ENCODE data around the gene TNFRSF6B. TPM values are rescaled to one million over a fixed set of nuclear protein-coding genes. Genes with fewer than 3 reads are reported as not detected.
"Not testable (repeated sequence)": the region's sequence is repeated elsewhere in the genome, so short reads cannot be mapped to it uniquely, and the experiment has no call there.

The TNFRSF6B gene
- total RNA-seq, 1 donor from 2014 or later, result not detected

DNA sequence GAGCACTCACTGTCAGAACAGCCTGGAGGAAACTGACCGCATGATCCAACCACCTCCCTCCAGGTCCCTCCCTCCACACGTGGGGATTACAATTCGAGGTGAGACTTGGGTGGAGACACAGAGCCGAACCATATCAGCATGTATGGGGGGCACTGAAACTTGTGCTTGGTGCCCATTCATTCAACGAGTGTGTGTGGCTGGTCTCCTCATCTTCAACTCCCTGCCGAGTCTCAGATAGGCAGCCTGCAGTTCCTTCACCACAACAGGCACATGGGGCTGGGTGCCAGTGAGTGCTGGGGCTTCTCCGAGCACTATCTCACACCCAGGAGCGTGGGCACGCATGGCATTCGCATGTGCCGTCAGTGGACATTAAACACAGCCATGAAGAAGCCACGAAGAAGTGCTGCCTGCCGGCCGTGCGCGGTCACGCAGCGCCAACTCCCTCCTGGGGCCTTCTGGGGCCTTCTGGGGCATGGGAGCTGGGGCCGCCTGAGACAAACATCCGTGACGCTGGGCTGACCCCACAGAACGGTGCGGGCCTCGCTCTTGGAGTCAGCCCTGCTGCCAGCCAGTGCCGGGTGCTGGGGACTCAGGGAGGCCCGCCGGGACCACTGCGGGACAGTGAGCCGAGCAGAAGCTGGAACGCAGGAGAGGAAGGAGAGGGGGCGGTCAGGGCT lies 39.1 kb upstream of the TNFRSF6B start:
- TF ChIP-seq, protein P1, sequence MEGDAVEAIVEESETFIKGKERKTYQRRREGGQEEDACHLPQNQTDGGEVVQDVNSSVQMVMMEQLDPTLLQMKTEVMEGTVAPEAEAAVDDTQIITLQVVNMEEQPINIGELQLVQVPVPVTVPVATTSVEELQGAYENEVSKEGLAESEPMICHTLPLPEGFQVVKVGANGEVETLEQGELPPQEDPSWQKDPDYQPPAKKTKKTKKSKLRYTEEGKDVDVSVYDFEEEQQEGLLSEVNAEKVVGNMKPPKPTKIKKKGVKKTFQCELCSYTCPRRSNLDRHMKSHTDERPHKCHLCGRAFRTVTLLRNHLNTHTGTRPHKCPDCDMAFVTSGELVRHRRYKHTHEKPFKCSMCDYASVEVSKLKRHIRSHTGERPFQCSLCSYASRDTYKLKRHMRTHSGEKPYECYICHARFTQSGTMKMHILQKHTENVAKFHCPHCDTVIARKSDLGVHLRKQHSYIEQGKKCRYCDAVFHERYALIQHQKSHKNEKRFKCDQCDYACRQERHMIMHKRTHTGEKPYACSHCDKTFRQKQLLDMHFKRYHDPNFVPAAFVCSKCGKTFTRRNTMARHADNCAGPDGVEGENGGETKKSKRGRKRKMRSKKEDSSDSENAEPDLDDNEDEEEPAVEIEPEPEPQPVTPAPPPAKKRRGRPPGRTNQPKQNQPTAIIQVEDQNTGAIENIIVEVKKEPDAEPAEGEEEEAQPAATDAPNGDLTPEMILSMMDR (conservative IDR thresholded peaks at IDR 0.05), result no peak
- no peaks in the 10 kb centered on the region for H3K9me3 Mint-ChIP-seq
- no peak for DNase-seq (ENCODE audit: low read depth, low spot score)
- H3K27me3 Mint-ChIP-seq (ENCODE audit: low read depth), result no peaks in the 10 kb centered on the region
- peak overlapping the region; percentile 96 for H3K4me3 Mint-ChIP-seq
- H3K36me3 Mint-ChIP-seq (ENCODE audit: low read depth), result no peaks in the 10 kb centered on the region
- peaks cover 35% of the 10 kb centered on the region for H3K4me1 Mint-ChIP-seq
- peak overlapping the region; percentile 98 for H3K27ac Mint-ChIP-seq (ENCODE audit: unreplicated experiment)

DNA sequence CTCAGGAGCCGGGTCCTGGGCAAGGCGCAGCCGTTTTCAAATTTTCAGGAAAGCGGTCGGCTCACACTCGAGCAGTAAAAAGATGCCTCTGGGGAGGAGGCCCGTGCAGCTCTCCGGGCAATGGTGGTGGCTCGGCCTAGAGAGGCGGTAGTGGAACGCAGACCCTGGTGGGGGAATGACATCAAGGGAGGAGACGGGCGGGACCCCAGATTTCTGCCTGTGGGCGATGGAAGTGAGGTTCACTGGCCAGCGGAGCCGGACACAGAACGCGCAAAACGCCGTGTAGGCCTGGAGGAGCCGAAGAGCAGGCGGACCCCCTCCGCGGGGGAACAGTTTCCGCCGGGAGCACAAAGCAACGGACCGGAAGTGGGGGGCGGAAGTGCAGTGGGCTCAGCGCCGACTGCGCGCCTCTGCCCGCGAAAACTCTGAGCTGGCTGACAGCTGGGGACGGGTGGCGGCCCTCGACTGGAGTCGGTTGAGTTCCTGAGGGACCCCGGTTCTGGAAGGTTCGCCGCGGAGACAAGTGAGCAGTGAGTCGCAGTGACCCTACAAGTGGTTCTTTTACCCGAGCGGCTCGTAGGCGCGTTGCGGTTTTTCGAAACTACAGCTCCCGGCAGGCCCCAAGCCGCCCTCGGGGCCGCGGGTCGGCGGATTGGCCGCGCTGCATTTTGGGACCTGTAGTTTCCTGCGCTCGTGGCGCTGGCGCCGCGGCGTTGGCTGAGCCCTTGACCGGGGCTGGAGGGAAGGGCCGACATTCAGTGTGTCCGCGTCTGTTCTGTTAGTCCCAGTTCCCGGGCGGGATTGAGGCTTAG lies 38.3 kb upstream of the TNFRSF6B start, which contains the start of gene RTEL1:
Gene RTEL1, plus strand, starts transcription at position 376 of the 812 bp plus-strand sequence. CDS start 1,091 bp downstream, outside the sequence.
- TF ChIP-seq, protein P1 (conservative IDR thresholded peaks at IDR 0.05), result no peak

DNA sequence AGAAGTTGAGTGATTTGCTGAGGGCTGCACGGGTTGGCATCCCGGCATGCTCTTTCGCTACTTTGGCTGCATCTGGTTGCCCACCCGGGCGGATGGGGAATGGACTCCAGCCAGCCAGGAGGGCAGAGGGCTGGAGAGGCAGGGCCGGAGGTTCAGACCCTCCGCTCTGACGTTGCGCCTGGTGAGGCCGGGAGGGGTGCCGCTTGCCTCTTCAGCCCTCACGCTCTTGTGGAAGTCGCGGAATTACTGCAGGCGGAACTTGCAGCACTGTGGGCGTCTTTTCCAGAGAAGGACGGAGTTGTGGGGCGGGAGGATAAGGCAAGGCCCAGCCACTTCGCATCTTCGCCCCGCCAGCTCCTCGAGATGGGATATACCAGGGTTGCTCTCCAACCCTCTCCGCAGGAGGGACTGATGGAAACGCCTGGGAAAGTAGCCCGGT lies 37.7 kb upstream of the TNFRSF6B start:
- DNase-seq (ENCODE audit: low read depth, low spot score), result no peak
- H3K27ac Mint-ChIP-seq (ENCODE audit: unreplicated experiment), result peak overlapping the region; percentile 64
- H3K4me1 Mint-ChIP-seq, result peaks cover 34% of the 10 kb centered on the region
- H3K27me3 Mint-ChIP-seq (ENCODE audit: low read depth), result no peaks in the 10 kb centered on the region
- TF ChIP-seq, protein P1 (conservative IDR thresholded peaks at IDR 0.05), result no peak
- no peaks in the 10 kb centered on the region for H3K9me3 Mint-ChIP-seq
- no peaks in the 10 kb centered on the region for H3K36me3 Mint-ChIP-seq (ENCODE audit: low read depth)
- peak overlapping the region; percentile 96 for H3K4me3 Mint-ChIP-seq

More for the DNA sequence above, 38.3 kb upstream of the TNFRSF6B start, which contains the start of gene RTEL1:
- peak within 1 kb of the TSS; percentile 98 for H3K27ac Mint-ChIP-seq (ENCODE audit: unreplicated experiment)
- peaks cover 35% of the 10 kb centered on the region for H3K4me1 Mint-ChIP-seq
- DNase-seq (ENCODE audit: low read depth, low spot score), result peak; percentile 90
- H3K9me3 Mint-ChIP-seq, result no peaks in the 10 kb centered on the region
- no peaks in the 10 kb centered on the region for H3K27me3 Mint-ChIP-seq (ENCODE audit: low read depth)
- H3K4me3 Mint-ChIP-seq, result peak within 1 kb of the TSS; percentile 96
- H3K36me3 Mint-ChIP-seq (ENCODE audit: low read depth), result no peaks in the 10 kb centered on the region

DNA sequence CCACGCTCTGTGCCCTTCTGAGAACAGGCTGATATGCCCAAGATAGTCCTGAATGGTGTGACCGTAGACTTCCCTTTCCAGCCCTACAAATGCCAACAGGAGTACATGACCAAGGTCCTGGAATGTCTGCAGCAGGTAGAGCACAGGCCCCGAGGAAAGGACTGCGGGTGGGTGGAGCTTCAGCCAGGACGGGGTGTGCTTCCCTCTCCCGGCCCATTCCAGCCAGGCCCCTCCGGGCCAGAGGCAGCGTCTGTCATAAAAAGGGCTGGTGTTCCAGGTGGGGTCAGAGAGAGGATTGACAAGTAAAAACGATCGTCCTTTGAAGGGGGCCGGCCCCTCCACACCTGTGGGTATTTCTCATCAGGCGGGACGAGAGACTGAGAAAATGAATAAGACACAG lies 37.1 kb upstream of the TNFRSF6B start:
- Mint-ChIP-seq H3K36me3 (ENCODE audit: low read depth) (no peaks in the 10 kb centered on the region), H3K9me3 (no peaks in the 10 kb centered on the region), H3K4me1 (peaks cover 28% of the 10 kb centered on the region), H3K27me3 (ENCODE audit: low read depth) (no peaks in the 10 kb centered on the region), H3K27ac (ENCODE audit: unreplicated experiment) (no peak overlapping the region), H3K4me3 (peak overlapping the region; percentile 96)
- DNase-seq (ENCODE audit: low read depth, low spot score), result no peak
- TF ChIP-seq, protein P1 (conservative IDR thresholded peaks at IDR 0.05), result no peak

DNA sequence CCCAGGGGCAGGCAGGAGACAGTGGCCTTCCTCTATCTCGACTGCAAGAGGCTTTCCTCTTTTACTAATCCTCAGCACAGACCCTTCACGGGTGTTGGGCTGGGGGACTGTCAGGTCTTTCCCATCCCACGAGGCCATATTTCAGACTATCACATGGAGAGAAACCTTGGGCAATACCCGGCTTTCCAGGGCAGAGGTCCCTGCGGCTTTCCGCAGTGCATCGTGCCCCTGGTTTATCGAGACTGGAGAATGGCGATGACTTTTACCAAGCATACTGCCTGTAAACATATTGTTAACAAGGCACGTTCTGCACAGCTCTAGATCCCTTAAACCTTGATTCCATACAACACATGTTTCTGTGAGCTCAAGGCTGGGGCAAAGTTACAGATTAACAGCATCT lies 36.3 kb upstream of the TNFRSF6B start:
- Mint-ChIP-seq H3K4me3 (peak overlapping the region; percentile 96), H3K4me1 (peaks cover 23% of the 10 kb centered on the region)
- not testable (repeated sequence) for H3K27ac Mint-ChIP-seq (ENCODE audit: unreplicated experiment); DNase-seq (ENCODE audit: low read depth, low spot score); H3K9me3 Mint-ChIP-seq; H3K27me3 Mint-ChIP-seq (ENCODE audit: low read depth); H3K36me3 Mint-ChIP-seq (ENCODE audit: low read depth)

Measured in neural crest cell (in vitro differentiated cells).